Right ventricle myocardium superior (tissue), 1 donor: ENCODE measurements around the gene TNIK. TPM values are rescaled to one million over a fixed set of nuclear protein-coding genes. Genes with fewer than 3 reads are reported as not detected.

Experiments
- ATAC-seq: fragments of 200-7000 bp; cut with Tn5 transposase; one replicate; pipeline ENCODE4 v1.9.1; 2020; ENCODE audit warnings: mild to moderate bottlenecking; ENCODE audit not compliant: poor library complexity
- DNase-seq: peaks from one replicate; pipeline ENCODE4 v3.0.0-alpha.2; 2020
- intact Hi-C: fragments of 100-400 bp; cut with DNase I; formaldehyde crosslinking; loops from one replicate; pipeline ENCODE4 v1.11.2; 2022
- total RNA-seq: library from RNA; stranded (reverse); fragmentation: NEBNext Ultra II Directional; extraction: Animal tissue kit (Norgen Biotek cat#: 25700); gene quantifications from one replicate; pipeline ENCODE4 v1.2.1, GENCODE V29; 2021
- donor health status: DM: no; HTN: yes; CAD: no; lungs with severe emphysema.

TNIK gene
- total RNA-seq, 1 donor from 2014 or later = 22.5 TPM

DNA sequence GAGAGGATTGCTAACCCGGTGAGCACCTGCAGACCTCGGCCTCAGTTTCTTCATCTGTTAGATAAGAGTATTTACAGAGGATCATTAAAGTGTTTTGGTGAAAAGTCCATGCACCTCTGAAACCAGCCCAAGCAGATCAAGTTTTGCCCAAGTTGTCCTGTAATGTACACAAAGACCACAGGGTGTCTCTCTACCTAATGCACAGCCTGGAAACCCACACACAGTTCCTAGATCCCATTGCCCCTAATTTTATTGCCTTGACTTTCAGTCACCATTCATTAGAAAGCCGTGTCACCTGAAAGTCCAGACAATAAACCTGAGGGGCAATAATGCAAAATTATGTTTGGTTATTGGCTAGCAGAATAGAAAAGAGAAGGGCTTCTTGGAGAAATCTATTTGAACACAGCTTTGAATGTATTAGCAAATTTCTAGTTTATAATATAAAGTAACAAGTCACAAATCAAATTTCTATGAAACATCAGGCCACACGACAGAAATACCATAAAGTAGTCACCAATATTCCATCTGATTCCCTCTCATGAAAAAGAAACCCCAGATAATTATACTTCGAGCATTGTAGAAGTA is 272.4 kb downstream of the TNIK start:
- DNase-seq = no peak
- intact Hi-C loops = loop anchor here (10.0 kb wide), 3 partner anchors 137 to 377 kb away; no protein-coding TSS in a partner anchor
- peak; percentile 71 for ATAC-seq

DNA sequence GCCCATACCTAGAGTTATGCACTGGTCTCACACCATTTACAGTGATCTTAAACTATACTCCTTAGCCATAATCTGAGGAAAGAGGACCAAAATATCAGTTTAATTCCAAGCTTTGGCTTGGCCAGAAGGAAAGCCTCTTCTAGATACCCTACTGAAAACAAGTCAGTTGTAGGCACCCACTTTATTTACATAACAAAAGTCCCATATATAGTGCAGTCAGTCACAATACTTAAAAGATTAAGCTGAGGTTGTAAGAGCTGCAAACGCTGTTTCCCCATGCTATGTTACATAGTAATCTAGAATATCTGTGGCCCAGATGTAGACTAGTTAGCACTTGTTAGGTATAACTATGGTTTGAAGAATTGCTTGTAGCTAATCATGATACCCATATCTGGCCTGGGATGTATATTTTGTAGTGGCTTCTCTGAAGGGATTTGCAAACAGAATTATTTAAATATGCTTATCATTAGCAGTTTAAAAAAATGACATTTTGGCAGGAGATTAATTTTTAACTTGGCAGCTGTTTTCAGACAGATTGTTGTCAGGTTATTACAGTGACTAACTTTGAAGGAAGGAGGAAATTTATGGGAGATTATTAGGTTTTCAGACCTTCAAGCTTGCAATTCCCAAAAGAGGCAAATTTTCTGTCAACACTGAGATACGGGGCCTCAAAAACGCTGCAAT is 273.2 kb downstream of the TNIK start:
- ATAC-seq = no peak
- no peak for DNase-seq
- intact Hi-C loops = loop anchor here (10.0 kb wide), 3 partner anchors 138 to 378 kb away; no protein-coding TSS in a partner anchor

DNA sequence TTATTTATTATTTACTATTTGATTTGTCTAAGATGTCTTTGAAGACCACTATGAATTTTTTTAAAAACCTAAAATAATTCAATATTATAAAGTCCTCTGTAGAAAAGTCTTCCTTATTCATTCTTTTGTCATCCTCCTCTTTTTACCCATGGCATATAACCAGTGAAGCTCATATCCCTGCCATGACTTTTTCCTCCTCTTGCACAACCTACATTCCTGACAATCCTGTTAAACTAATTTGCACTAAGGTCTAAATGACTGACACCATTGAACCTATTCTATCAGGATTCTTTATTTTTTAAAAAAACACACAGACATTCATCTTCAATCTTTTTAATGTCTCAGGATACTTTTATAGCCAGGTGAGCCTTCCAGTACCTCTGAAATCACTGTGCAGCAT is 273.8 kb downstream of the TNIK start:
- DNase-seq (no peak), ATAC-seq (peak; percentile 46)
- intact Hi-C loops = loop anchor here (10.0 kb wide), 3 partner anchors 138 to 378 kb away; no protein-coding TSS in a partner anchor

DNA sequence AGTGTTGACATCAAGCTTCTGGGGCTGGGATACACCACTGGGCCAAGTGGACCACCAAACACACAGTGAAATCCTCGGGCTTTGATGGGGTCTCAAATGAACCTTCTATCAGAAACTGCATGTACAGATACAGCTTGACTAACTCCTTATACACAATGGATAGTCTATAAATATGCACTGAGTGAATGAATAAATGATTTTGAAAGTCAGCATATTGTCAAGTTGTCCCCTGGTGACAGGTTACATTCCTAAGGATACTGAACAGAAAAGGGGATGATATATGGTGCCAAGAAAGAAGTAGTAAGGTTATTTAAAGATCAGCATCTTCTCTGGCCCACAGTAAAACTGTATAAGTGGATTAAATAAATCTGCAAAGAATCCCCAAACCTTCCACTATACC is 274.2 kb downstream of the TNIK start:
- DNase-seq (no peak), ATAC-seq (peak; percentile 20)
- intact Hi-C loops = loop anchor here (10.0 kb wide), 3 partner anchors 139 to 379 kb away; no protein-coding TSS in a partner anchor

DNA sequence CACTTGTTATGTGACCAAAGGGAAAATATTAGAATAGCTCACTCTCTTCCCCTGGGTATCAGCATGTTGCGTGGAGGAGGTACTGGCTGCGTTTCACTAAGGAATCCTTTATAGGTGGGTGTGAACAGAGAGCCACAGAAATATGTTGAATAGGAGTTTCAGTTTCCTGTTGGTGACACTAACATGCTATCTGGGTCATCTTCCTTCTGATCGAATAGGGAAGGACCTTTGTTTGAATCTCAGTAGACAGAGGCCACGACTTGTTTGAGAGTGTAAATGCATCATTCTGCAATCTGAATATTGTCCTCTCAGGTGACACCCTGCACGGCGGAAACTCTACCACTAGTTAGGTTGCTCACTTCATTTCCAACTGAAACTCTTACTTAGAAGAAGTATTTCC is 275.8 kb downstream of the TNIK start:
- intact Hi-C loops = loop anchor here (5.0 to 10.0 kb wide), 4 partner anchors 48 to 380 kb away; no protein-coding TSS in a partner anchor
- DNase-seq = no peak
- no peak for ATAC-seq

DNA sequence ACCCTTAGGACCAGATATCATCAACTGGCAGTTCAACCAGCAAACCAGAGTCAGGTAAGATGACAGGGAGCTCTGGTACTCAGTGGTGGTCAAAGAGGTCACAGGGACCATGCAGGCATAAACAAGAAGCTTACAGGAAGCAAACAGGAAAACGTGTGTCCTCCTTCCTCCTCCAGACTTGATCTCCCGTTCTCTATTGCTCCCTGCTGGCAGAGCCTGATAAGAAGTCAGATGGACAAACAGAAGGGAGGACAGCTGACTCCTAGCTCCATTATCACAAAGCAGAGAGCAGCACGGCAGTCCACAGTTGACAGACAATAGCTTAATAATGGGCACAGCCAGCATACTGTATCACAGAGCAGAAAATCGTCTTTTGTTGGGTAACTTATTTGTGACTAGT is 277.2 kb downstream of the TNIK start:
- intact Hi-C loops = loop anchor here (5.0 to 10.0 kb wide), 4 partner anchors 49 to 382 kb away; no protein-coding TSS in a partner anchor
- no peak for ATAC-seq
- no peak for DNase-seq

DNA sequence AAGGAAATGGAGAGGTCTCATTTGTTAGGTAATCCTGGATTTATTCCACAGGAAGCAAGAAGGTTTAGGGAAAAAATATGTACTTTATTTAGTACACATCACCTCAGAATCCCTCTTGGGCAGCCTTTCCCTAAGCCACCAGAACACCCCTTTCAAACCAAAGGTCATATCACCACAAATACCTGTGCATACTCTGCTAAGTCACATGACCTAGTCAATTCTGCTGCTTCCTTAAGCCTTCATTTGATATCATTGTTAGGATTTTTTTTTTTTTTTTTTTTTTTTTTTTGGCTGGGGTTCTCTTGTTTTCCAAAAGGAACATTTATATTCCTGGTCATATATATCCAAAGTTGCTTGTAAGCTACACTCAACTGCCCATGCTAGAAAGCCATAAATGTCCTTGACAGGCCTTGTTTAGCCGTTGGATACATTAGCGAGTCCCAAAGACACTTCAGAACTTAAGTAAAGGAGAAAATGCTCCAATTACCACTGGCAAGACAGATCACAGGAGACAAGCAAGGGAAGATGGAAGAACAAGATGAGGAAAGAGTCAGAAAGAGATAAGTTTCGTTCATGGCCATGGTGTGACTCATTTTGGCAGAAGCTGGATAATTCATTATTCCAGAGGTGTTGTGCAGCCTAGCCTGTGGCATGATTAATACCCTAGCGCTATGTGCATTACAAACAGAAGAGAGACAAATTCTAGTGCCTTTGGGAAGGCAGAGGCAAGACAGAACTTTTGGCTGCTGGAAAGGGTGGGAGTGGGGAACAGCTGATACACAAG is 278.1 kb downstream of the TNIK start:
- DNase-seq (no peak), ATAC-seq (no peak)
- intact Hi-C loops = loop anchor here (5.0 to 10.0 kb wide), 4 partner anchors 50 to 383 kb away; no protein-coding TSS in a partner anchor

DNA sequence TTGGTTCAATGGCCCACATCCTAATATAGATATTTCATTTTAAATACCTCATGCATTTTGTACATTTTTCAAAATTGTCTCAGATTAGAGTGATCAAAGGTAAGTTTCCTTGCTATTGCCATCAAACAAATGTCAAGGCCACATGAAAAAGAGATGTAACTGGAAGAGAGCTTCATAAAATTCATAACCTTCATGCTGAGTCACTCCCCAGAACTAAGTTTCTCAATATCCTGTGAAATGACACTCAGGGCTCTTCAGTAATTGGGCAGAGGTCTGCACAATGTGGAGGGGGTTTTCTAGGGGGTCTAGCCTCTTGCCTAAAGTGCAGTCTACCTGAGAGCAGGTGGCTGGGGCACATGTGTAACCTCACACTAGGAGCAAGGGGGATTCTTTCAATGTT is 281.5 kb downstream of the TNIK start:
- no peak for ATAC-seq
- intact Hi-C loops = no loop called here
- no peak for DNase-seq

DNA sequence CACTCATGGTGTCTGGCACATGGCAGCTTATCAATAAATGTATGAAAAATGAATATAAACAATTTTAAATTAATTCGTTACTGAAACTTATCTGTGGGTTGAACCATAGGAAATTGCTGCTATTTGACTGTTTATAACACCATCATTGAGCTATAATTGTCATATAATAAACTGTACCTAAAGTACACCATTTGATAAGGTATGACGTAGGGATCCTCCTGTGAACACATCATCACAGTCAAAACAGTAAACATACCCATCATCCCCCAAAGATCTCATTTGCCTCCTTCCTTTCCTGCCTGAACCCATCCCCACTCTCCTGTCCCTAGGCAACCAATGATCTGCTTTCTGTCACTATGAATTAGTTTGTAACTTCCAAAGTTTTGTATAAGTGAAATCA is 282.7 kb downstream of the TNIK start:
- no peak for DNase-seq
- intact Hi-C loops = no loop called here
- no peak for ATAC-seq

DNA sequence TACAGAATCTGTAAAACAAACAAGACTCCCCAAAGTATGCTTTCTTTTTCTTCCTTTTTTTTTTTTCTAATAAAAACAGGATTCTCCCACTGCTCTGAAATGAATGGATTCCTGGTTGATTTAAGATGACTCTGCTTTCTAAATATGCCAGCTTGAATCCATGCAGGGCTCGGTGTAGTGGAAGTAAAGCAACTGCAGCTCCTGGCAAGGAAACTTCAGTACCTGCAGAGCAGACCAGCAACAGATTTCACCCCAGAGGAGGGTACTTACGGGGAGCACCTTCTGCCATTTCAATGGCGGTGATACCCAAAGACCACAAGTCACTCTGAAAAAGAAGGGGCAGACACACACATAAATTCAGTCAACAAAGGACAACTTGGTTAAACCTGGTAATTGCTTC is 283.1 kb downstream of the TNIK start:
- DNase-seq = no peak
- ATAC-seq = no peak
- intact Hi-C loops = no loop called here

DNA sequence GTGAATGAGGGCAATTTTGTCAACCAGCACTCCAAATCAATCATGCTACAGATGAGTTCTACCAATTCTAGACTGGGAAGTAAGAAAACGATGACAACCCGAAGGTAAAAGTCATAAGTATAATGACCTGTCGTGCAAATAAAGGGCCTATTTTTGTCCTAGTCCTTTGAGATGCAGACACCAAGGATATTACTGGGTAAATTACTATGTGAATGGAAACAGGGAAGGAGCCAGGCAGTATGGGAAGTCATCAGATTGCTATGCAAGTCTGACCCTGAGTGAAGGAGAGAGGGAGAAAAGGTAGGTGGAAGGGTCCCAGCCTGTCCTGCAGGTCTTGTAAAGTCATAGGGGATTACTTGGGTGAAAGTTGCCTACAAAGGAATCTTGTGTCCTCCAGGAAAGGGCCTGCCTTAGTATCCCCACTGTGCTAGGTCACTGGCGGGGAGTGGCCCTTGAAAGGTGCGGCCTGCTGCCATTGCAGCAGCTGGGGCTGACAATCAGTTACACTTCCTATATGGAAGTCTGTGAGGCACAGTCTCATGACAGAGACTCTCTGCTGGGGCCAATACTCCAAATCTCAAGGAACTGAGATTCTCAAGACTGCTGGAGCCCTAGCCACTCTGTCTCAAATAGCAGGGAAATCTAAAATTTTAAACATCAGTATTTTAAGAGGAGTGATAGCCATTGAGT is 283.8 kb downstream of the TNIK start:
- intact Hi-C loops = no loop called here
- ATAC-seq = peak; percentile 25
- DNase-seq = no peak

DNA sequence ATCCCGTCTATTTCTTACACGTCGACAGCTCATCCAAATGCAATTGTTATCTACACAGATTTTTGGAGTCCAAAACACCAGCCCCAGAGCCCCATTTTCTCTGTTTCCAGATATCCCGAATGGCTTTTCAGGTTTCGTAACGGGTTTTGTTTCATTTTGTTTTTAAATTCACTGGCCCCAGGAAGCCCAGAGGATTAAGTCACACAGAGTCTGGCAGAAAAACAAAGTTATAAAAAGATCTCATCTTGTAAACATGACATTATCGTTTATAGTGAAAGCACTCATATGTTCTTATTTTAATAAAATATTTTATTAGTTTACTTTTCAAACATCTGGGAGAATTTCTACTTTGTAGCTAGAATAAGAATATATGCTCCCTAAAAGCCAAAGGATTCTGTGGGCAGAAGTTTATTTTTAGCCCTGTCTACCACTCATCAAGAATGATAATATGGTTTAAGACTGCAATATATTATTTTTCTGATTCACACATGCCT is 284.4 kb downstream of the TNIK start:
- intact Hi-C loops = no loop called here
- ATAC-seq = peak; percentile 56
- no peak for DNase-seq

DNA sequence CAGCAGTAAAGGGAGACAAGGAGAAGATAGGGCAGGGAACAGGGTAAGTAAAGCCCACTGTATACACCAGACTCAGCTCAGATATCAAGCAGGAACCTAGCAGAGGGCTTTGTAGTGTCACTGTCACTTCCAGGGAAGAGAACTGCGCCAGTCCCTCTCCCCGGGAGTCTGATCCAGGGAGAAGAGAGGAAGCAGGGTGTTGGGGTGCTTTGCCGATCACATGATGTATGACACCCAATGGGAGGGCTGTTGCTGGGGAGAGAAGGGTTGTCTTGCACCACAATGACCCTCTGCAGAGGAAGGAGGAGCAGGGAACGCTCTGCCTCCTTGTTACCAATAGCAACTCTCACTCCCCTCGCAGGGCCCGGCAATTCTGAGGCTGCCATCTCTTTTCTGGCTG is 286.5 kb downstream of the TNIK start:
- ATAC-seq = peak; percentile 30
- intact Hi-C loops = no loop called here
- no peak for DNase-seq

DNA sequence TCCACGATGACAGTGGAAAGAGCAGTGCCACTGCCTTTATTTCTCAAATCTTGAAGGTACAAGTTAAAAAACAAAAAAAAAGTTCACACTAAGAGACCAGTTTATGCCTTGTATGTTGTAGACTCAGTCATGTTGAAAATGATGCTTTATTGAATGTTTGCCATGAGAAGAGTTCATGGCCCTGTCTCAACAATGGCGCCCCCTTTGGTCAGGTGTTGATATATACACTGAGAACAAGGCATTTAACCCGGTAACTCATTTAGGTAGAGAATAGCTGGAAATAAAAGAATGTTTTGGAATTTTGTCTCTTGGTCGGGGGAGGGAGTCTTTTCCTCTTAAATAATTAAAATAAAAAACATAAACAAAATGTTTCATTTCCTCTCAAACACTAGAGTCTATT is 288.1 kb downstream of the TNIK start:
- intact Hi-C loops = no loop called here
- DNase-seq = no peak
- ATAC-seq = no peak

DNA sequence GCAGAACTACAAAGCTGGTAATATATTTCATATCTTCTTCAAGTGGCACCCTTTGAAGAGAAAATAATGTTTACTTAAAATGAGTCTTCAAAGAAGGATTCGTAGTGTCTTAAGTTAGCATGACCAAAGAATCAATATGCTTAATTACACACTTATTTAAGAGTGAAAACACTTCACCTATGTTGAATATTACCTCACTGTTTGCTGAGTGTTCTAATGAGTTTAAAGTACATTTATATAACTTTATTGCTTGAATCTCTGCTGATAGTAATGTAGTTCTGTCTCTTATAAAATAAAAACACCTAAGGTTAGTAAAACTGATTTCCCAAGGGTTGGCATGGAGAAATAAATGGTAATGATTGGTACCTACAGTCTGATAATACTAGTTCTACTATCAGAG is 290.3 kb downstream of the TNIK start:
- no peak for ATAC-seq
- intact Hi-C loops = no loop called here

DNA sequence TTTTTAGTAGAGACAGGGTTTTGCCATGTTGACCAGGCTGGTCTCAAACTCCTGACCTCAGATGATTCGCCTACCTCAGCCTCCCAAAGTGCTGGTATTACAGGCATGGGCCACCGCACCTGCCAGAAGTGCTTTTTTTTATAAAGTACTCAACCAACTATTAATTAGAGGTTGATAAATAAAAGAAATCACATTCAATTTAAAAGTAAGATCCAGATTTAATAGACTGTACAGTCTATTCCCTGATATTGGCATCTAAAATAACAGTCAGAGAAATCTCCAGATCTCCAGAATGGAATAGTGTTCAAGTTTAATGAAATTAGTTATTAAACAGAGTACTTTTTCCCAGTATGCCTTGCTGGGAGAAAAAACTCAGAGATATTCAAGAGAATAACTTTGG is 290.8 kb downstream of the TNIK start:
- DNase-seq = no peak
- ATAC-seq = no peak
- intact Hi-C loops = no loop called here

More for the DNA sequence above, 290.3 kb downstream of the TNIK start:
- no peak for DNase-seq

DNA sequence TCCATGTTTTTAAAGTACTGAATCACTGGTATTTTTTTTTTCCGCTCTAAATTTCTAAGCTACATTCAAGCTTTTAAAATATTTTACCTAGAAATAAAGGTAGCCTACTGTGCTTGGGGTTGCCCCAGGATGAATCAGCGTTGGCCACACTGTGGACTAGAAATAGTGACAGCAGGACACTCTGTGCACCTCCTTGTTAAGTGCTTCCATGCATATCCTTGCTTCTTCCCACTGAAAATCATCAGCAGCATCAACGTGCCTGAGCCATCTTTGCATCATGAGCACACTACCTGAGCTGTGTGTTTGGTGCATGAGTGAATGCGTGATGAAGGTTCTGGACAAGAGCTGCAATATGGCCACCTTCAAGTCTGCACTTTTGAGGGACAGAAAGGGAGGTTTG is 291.7 kb downstream of the TNIK start:
- no peak for DNase-seq
- no peak for ATAC-seq
- intact Hi-C loops = no loop called here

DNA sequence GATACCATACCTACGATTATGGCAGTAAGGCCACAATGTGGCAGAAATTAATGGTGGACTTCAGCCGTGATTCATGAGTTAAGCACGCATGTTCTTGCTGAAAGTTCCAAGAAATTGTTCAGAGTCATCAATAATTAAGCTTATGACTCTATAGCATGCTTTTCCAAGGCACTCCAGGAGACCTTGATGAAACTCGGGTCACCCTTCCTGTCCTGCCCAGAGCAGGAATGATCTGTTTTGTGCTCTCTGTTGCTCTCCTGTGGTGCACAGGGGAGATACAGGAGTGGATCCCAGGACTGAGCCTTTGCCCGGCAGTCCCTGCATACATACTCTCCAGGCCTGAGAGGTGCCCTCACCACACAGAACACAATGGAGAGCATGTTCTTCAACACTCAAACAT is 292.1 kb downstream of the TNIK start:
- ATAC-seq = peak; percentile 83
- intact Hi-C loops = no loop called here

DNA sequence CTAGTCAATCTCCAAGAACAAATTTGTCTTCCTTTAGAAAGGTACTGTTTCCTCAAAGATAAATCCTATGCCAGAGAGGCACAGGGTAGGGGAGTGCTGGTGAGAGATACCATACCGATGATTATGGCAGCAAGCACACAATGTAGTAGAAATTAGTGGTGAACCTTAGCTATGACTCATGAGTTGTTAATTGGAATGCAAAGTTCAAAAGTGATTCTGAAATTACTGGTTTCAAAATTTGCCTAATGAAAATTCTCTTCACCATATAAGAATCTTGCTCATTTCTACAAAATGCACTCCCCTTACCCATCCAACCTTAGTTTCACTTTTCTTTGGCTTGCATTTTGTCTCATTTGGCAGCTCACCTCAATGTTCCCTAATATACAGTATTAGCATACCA is 294.2 kb downstream of the TNIK start:
- intact Hi-C loops = no loop called here
- no peak for DNase-seq
- ATAC-seq = no peak

More for the DNA sequence above, 292.1 kb downstream of the TNIK start:
- DNase-seq = no peak
